HCT116 (cell line): Measurements from ENCODE around the gene PKHD1. TPM values are rescaled to one million over a fixed set of nuclear protein-coding genes. Genes with fewer than 3 reads are reported as not detected.

Experiments used
- ATAC-seq: fragments of 200-7000 bp; cut with Tn5 transposase; 2 replicates; pipeline ENCODE4 v1.9.1; 2020; ENCODE audit warnings: mild to moderate bottlenecking, moderate library complexity
- BruUV-seq: library from RNA; stranded (reverse); fragments of 400-500 nt; replicated peaks from 2 replicates; lab custom pipeline; 2021; lab: Mats Ljungman, UMichigan
- CTCF ChIA-PET: fragments of 300-600 bp; sonication (Branson Sonifier 250); formaldehyde crosslinking; loops from one replicate; lab custom pipeline; 2021; ENCODE audit warnings: antibody characterized with exemption; lab: Charles Lee
- POLR2A ChIA-PET: fragments of 300-600, 350-600 bp; sonication (Branson Sonifier 250); formaldehyde crosslinking; loops from one replicate; lab custom pipeline; 2021; ENCODE audit warnings: antibody characterized with exemption; lab: Charles Lee
- RAD21 ChIA-PET, 2 experiments: fragments of 300-600 bp; sonication (Branson Sonifier 250); formaldehyde crosslinking; loops; one replicate each; lab custom pipeline; 2023; ENCODE audit warnings: low total read pairs in 2 of 2; ENCODE audit not compliant: uncharacterized antibody in 2 of 2, unreplicated experiment in 2 of 2, low non-redundant PET in 1 of 2; lab: Charles Lee
- DNase-seq: peaks from one replicate; pipeline ENCODE4 v3.0.0-alpha.2; 2010; ENCODE audit warnings: low read depth, low spot score
- H2AFZ ChIP-seq: fragments of 200-600 bp; shearing (Covaris generic), sonication (generic); 2 replicates; pipeline ENCODE4 v1.6.1; 2017; ENCODE audit warnings: low read depth, mixed run types, mixed read lengths, antibody characterized with exemption, low read length; ENCODE audit not compliant: poor library complexity, severe bottlenecking
- H3K27ac ChIP-seq: 2 replicates; pipeline ENCODE4 v1.5.1; 2012; ENCODE audit warnings: low read depth, low read length
- H3K27me3 ChIP-seq: fragments of 200-600 bp; sonication (generic); 2 replicates; pipeline ENCODE4 v1.6.1; 2016; ENCODE audit warnings: mixed run types, low read length, mixed read lengths; ENCODE audit not compliant: insufficient read depth
- H3K36me3 ChIP-seq, 2 experiments: fragments of 200-500 bp in 1 of 2; fragments of 200-600 bp in 1 of 2; sonication (Bioruptor generic) in 1 of 2; sonication (generic) in 1 of 2; 2 replicates each; pipeline versions ENCODE4 v1.5.1 to v1.6.1; 2014 to 2016; ENCODE audit warnings: low read length in 2 of 2, inconsistent platforms in 1 of 2, mixed read lengths in 1 of 2, mixed run types in 1 of 2; ENCODE audit not compliant: insufficient read depth in 2 of 2, control insufficient read depth in 1 of 2
- H3K4me1 ChIP-seq, 2 experiments: fragments of 200-600 bp in 1 of 2; sonication (generic) in 1 of 2; 2 replicates each; pipeline versions ENCODE4 v1.5.1 to v1.6.1; 2012 to 2017; ENCODE audit warnings: low read length in 2 of 2, inconsistent platforms in 1 of 2, mild to moderate bottlenecking in 1 of 2, mixed read lengths in 1 of 2, mixed run types in 1 of 2, moderate library complexity in 1 of 2; ENCODE audit not compliant: insufficient read depth in 2 of 2, control insufficient read depth in 1 of 2
- H3K4me2 ChIP-seq: fragments of 200-600 bp; sonication (generic); 2 replicates; pipeline ENCODE4 v1.6.1; 2017; ENCODE audit warnings: mixed run types, low read length, mixed read lengths
- H3K4me3 ChIP-seq, 2 experiments: fragments of 200-600 bp in 1 of 2; sonication (generic) in 1 of 2; replicated peaks in 1 of 2; 2 replicates each; pipeline ENCODE4 v1.5.1; 2011 to 2016; ENCODE audit warnings: low read length in 2 of 2, control low read depth in 1 of 2, low read depth in 1 of 2, mild to moderate bottlenecking in 1 of 2, mixed read lengths in 1 of 2, mixed run types in 1 of 2
- H3K79me2 ChIP-seq: fragments of 200-600 bp; sonication (generic); 2 replicates; pipeline ENCODE4 v1.6.1; 2017; ENCODE audit warnings: mild to moderate bottlenecking, mixed run types, low read length, moderate library complexity, mixed read lengths; ENCODE audit not compliant: insufficient read depth
- H3K9ac ChIP-seq: fragments of 200-600 bp; sonication (generic); 2 replicates; pipeline ENCODE4 v1.6.1; 2016; ENCODE audit warnings: low read length, mixed read lengths
- H3K9me2 ChIP-seq: fragments of 200-600 bp; sonication (generic), shearing (Covaris generic); 2 replicates; pipeline ENCODE4 v1.6.1; 2017; ENCODE audit warnings: mixed run types, mild to moderate bottlenecking, moderate library complexity; ENCODE audit not compliant: insufficient read depth
- H3K9me3 ChIP-seq, 2 experiments: fragments of 200-500 bp in 1 of 2; fragments of 200-600 bp in 1 of 2; sonication (Bioruptor generic) in 1 of 2; sonication (generic) in 1 of 2; 2 replicates each; pipeline ENCODE4 v1.6.1; 2014 to 2017; ENCODE audit warnings: low read length in 2 of 2, mixed read lengths in 2 of 2, inconsistent platforms in 1 of 2, low read depth in 1 of 2, mild to moderate bottlenecking in 1 of 2, mixed run types in 1 of 2, moderate library complexity in 1 of 2; ENCODE audit not compliant: control insufficient read depth in 1 of 2, insufficient read depth in 1 of 2
- H4K20me1 ChIP-seq: fragments of 200-600 bp; sonication (generic), shearing (Covaris generic); 2 replicates; pipeline ENCODE4 v1.6.1; 2017; ENCODE audit warnings: mixed run types, mild to moderate bottlenecking, moderate library complexity; ENCODE audit not compliant: insufficient read depth
- CBX3 ChIP-seq: IDR thresholded peaks from 2 replicates; pipeline ENCODE4 v1.6.1; 2012; ENCODE audit warnings: low read depth
- ELF1 ChIP-seq: IDR thresholded peaks from 2 replicates; pipeline ENCODE4 v1.6.1; 2012; ENCODE audit warnings: low read depth, borderline replicate concordance
- EZH2 ChIP-seq: fragments of 200-600 bp; sonication (generic); IDR thresholded peaks from 2 replicates; pipeline ENCODE4 v1.6.1; 2017; ENCODE audit warnings: antibody characterized with exemption, mixed run types
- EZH2phosphoT487 ChIP-seq: fragments of 200-600 bp; IDR thresholded peaks from 2 replicates; pipeline ENCODE4 v1.6.1; 2018; ENCODE audit warnings: antibody characterized with exemption, borderline replicate concordance
- FOSL1 ChIP-seq: IDR thresholded peaks from 2 replicates; pipeline ENCODE4 v1.6.1; 2012; ENCODE audit warnings: low read depth
- JUND ChIP-seq: IDR thresholded peaks from 2 replicates; pipeline ENCODE4 v1.6.1; 2012
- SP1 ChIP-seq: IDR thresholded peaks from 2 replicates; pipeline ENCODE4 v1.6.1; 2012; ENCODE audit warnings: low read depth
- TCF7L2 ChIP-seq: IDR thresholded peaks from 2 replicates; pipeline ENCODE4 v1.7.0; 2011; ENCODE audit warnings: borderline replicate concordance, inconsistent platforms; ENCODE audit not compliant: insufficient read depth, insufficient read length; ENCODE audit errors: extremely low read depth
- ZNF274 ChIP-seq: fragments of 200-500 bp; sonication (Bioruptor generic); IDR thresholded peaks from 2 replicates; pipeline ENCODE4 v1.6.1; 2014; ENCODE audit warnings: mild to moderate bottlenecking, low read depth, low read length, inconsistent platforms
- intact Hi-C: fragments of 100-400 bp; cut with micrococcal nuclease; formaldehyde crosslinking; loops from 2 replicates; pipeline ENCODE4 v1.10.0; 2022
- total RNA-seq: library from RNA; stranded (reverse); gene quantifications from one replicate; pipeline ENCODE4 v1.2.1, GENCODE V29; 2021; ENCODE audit not compliant: unreplicated experiment
- TF ChIP-seq, protein P1 (sequence below), 3 experiments: fragments of 200-600 bp in 1 of 3; sonication (generic) in 1 of 3; IDR thresholded peaks in 2 of 3; conservative IDR thresholded peaks in 1 of 3; 2 replicates each; pipeline ENCODE4 v1.5.1; 2012 to 2017; ENCODE audit warnings: low read depth in 2 of 3, low read length in 2 of 3, antibody characterized with exemption in 1 of 3, borderline replicate concordance in 1 of 3, control low read depth in 1 of 3, mild to moderate bottlenecking in 1 of 3, mixed read lengths in 1 of 3, mixed run types in 1 of 3, moderate library complexity in 1 of 3; ENCODE audit not compliant: insufficient read depth in 1 of 3
- TF ChIP-seq, protein P2 (sequence below): IDR thresholded peaks from 2 replicates; pipeline ENCODE4 v1.6.1; 2012
- TF ChIP-seq, protein P3 (sequence below): IDR thresholded peaks from 2 replicates; pipeline ENCODE4 v1.6.1; 2011; ENCODE audit warnings: mild to moderate bottlenecking, low read length, moderate library complexity; ENCODE audit not compliant: insufficient replicate concordance; ENCODE audit errors: extremely low read depth
- TF ChIP-seq, protein P4 (sequence below): IDR thresholded peaks from 2 replicates; pipeline ENCODE4 v1.6.1; 2012

The PKHD1 gene
- total RNA-seq, 1 experiment from 2014 or later, result not detected

DNA sequence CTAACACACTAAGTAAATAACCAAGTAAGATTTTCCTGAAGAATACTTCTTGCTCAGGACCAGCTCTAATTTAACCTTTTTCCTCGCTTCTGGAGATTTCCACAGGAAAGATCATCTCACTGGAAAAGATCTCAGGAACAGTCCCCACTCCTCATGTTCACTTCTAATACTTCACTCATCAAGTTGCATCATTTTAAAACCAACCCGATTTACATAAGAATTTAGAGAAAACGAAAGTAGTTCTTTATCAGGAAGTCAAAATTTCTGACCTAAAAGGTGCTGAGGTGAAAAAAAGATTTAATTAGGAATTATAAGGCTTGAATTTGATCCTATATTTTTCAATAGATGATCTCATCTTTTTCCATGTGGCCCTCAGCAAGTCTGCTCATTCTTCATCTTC is 46.6 kb upstream of the PKHD1 start:
- H3K4me3 ChIP-seq, result no peak overlapping the region
- RAD21 ChIA-PET, result no interaction called here
- DNase-seq, result no peak
- TF ChIP-seq SP1, result no peak
- TF ChIP-seq, protein P1, sequence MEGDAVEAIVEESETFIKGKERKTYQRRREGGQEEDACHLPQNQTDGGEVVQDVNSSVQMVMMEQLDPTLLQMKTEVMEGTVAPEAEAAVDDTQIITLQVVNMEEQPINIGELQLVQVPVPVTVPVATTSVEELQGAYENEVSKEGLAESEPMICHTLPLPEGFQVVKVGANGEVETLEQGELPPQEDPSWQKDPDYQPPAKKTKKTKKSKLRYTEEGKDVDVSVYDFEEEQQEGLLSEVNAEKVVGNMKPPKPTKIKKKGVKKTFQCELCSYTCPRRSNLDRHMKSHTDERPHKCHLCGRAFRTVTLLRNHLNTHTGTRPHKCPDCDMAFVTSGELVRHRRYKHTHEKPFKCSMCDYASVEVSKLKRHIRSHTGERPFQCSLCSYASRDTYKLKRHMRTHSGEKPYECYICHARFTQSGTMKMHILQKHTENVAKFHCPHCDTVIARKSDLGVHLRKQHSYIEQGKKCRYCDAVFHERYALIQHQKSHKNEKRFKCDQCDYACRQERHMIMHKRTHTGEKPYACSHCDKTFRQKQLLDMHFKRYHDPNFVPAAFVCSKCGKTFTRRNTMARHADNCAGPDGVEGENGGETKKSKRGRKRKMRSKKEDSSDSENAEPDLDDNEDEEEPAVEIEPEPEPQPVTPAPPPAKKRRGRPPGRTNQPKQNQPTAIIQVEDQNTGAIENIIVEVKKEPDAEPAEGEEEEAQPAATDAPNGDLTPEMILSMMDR (IDR thresholded peaks at IDR 0.05 in 2 of 3, conservative IDR thresholded peaks at IDR 0.05 in 1 of 3; ENCODE audit: borderline replicate concordance in 1 of 3, insufficient read depth in 1 of 3, low read depth in 2 of 3, low read length in 2 of 3), result no peak
- TF ChIP-seq TCF7L2, result no peak
- no peak for TF ChIP-seq FOSL1
- TF ChIP-seq ZNF274, result no peak
- no peak for TF ChIP-seq ELF1
- no peak for TF ChIP-seq EZH2
- TF ChIP-seq, protein P2, sequence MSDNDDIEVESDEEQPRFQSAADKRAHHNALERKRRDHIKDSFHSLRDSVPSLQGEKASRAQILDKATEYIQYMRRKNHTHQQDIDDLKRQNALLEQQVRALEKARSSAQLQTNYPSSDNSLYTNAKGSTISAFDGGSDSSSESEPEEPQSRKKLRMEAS, result no peak
- TF ChIP-seq EZH2phosphoT487, result no peak
- TF ChIP-seq, protein P3, sequence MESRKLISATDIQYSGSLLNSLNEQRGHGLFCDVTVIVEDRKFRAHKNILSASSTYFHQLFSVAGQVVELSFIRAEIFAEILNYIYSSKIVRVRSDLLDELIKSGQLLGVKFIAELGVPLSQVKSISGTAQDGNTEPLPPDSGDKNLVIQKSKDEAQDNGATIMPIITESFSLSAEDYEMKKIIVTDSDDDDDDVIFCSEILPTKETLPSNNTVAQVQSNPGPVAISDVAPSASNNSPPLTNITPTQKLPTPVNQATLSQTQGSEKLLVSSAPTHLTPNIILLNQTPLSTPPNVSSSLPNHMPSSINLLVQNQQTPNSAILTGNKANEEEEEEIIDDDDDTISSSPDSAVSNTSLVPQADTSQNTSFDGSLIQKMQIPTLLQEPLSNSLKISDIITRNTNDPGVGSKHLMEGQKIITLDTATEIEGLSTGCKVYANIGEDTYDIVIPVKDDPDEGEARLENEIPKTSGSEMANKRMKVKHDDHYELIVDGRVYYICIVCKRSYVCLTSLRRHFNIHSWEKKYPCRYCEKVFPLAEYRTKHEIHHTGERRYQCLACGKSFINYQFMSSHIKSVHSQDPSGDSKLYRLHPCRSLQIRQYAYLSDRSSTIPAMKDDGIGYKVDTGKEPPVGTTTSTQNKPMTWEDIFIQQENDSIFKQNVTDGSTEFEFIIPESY, result no peak
- TF ChIP-seq, protein P4, sequence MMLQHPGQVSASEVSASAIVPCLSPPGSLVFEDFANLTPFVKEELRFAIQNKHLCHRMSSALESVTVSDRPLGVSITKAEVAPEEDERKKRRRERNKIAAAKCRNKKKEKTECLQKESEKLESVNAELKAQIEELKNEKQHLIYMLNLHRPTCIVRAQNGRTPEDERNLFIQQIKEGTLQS, result no peak
- TF ChIP-seq JUND, result no peak
- no peak for TF ChIP-seq CBX3
- no peaks in the 10 kb centered on the region; the same call in 1 of the 2 replicates for H4K20me1 ChIP-seq
- peaks cover 37% of the 10 kb centered on the region for H3K27me3 ChIP-seq
- H3K27ac ChIP-seq, result no peak overlapping the region
- H2AFZ ChIP-seq, result no peak overlapping the region
- ATAC-seq, result no peak
- no peaks in the 10 kb centered on the region for H3K9me2 ChIP-seq
- H3K9me3 ChIP-seq, result no peaks in the 10 kb centered on the region
- no peak overlapping the region for H3K9ac ChIP-seq
- no peaks in the 10 kb centered on the region for H3K36me3 ChIP-seq
- no peaks in the 10 kb centered on the region for H3K4me1 ChIP-seq
- intact Hi-C loops, result no loop called here
- POLR2A ChIA-PET, result no interaction called here
- no peaks in the 10 kb centered on the region for H3K79me2 ChIP-seq
- no peak overlapping the region for H3K4me2 ChIP-seq
- CTCF ChIA-PET, result no interaction called here
- no TSS peak for BruUV-seq
